WTC11 (cell line): ENCODE results near the gene SLC25A39. TPM values are rescaled to one million over a fixed set of nuclear protein-coding genes. Genes with fewer than 3 reads are reported as not detected.
A peak's percentile ranks its signal among the peaks of the same experiment; 100 is the strongest.

Source experiments
- AR ChIP-seq: fragments of 250-450 bp; sonication (Bioruptor Pico); IDR thresholded peaks from 2 replicates; pipeline ENCODE4 v1.9.0; 2021; ENCODE audit warnings: mild to moderate bottlenecking
- CBFB ChIP-seq: sonication (generic); formaldehyde crosslinking; IDR thresholded peaks from 2 replicates; pipeline ENCODE4 v1.8.1; 2022; ENCODE audit warnings: mild to moderate bottlenecking, low read depth, missing genetic modification reagents
- CREM ChIP-seq: sonication (generic); formaldehyde crosslinking; IDR thresholded peaks from 2 replicates; pipeline ENCODE4 v1.8.1; 2022; ENCODE audit warnings: mild to moderate bottlenecking, missing genetic modification reagents, moderate library complexity
- ELF4 ChIP-seq: sonication (generic); formaldehyde crosslinking; IDR thresholded peaks from 2 replicates; pipeline ENCODE4 v1.8.1; 2022; ENCODE audit warnings: low read depth, mild to moderate bottlenecking, moderate library complexity, missing genetic modification reagents
- ERG ChIP-seq: fragments of 250-450 bp; sonication (Bioruptor Pico); IDR thresholded peaks from 2 replicates; pipeline ENCODE4 v1.8.0; 2021; ENCODE audit warnings: mild to moderate bottlenecking
- FOXK1 ChIP-seq: sonication (generic); formaldehyde crosslinking; IDR thresholded peaks from 2 replicates; pipeline ENCODE4 v1.8.0; 2022; ENCODE audit warnings: mild to moderate bottlenecking, moderate library complexity, missing genetic modification reagents
- GABPB1 ChIP-seq: sonication (generic); formaldehyde crosslinking; IDR thresholded peaks from 2 replicates; pipeline ENCODE4 v1.8.1; 2023; ENCODE audit warnings: mild to moderate bottlenecking, missing genetic modification reagents
- GTF2I ChIP-seq: fragments of 250-450 bp; sonication (Bioruptor Pico); conservative IDR thresholded peaks from 2 replicates; pipeline ENCODE4 v1.4.0; 2021; ENCODE audit warnings: mild to moderate bottlenecking
- HMGA2 ChIP-seq: fragments of 250-450 bp; sonication (Bioruptor Pico); IDR thresholded peaks from 2 replicates; pipeline ENCODE4 v1.4.0; 2021; ENCODE audit warnings: mild to moderate bottlenecking, moderate library complexity
- HMGXB4 ChIP-seq: sonication (generic); formaldehyde crosslinking; IDR thresholded peaks from 2 replicates; pipeline ENCODE4 v1.8.1; 2023; ENCODE audit warnings: mild to moderate bottlenecking, moderate library complexity, missing genetic modification reagents
- KAT7 ChIP-seq: sonication (generic); formaldehyde crosslinking; IDR thresholded peaks from 2 replicates; pipeline ENCODE4 v1.8.1; 2023; ENCODE audit warnings: missing genetic modification reagents, mild to moderate bottlenecking, borderline replicate concordance
- MAX ChIP-seq: sonication (generic); formaldehyde crosslinking; IDR thresholded peaks from 2 replicates; pipeline ENCODE4 v1.8.0; 2022; ENCODE audit warnings: mild to moderate bottlenecking, missing genetic modification reagents
- MLX ChIP-seq: sonication (generic); formaldehyde crosslinking; IDR thresholded peaks from 2 replicates; pipeline ENCODE4 v1.8.1; 2023; ENCODE audit warnings: mild to moderate bottlenecking, missing genetic modification reagents, moderate library complexity
- MYBL2 ChIP-seq: sonication (generic); formaldehyde crosslinking; IDR thresholded peaks from 2 replicates; pipeline ENCODE4 v1.8.1; 2023; ENCODE audit warnings: mild to moderate bottlenecking, moderate library complexity, missing genetic modification reagents
- NFYB ChIP-seq: sonication (generic); formaldehyde crosslinking; conservative IDR thresholded peaks from 2 replicates; pipeline ENCODE4 v1.8.0; 2022; ENCODE audit warnings: low read depth, missing genetic modification reagents
- PREB ChIP-seq: sonication (generic); formaldehyde crosslinking; IDR thresholded peaks from 2 replicates; pipeline ENCODE4 v1.8.1; 2022; ENCODE audit warnings: mild to moderate bottlenecking, missing genetic modification reagents, moderate library complexity, borderline replicate concordance
- PRRX2 ChIP-seq: fragments of 250-450 bp; sonication (Bioruptor Pico); IDR thresholded peaks from 2 replicates; pipeline ENCODE4 v1.8.0; 2021; ENCODE audit warnings: mild to moderate bottlenecking
- SMAD4 ChIP-seq: sonication (generic); formaldehyde crosslinking; IDR thresholded peaks from 2 replicates; pipeline ENCODE4 v1.8.0; 2022; ENCODE audit warnings: mild to moderate bottlenecking, missing genetic modification reagents
- STAT6 ChIP-seq: sonication (generic); formaldehyde crosslinking; conservative IDR thresholded peaks from 2 replicates; pipeline ENCODE4 v1.8.1; 2023; ENCODE audit warnings: mild to moderate bottlenecking, low read depth, missing genetic modification reagents, moderate library complexity
- TEAD4 ChIP-seq: sonication (generic); formaldehyde crosslinking; IDR thresholded peaks from 2 replicates; pipeline ENCODE4 v1.8.0; 2022; ENCODE audit warnings: mild to moderate bottlenecking, missing genetic modification reagents
- ZNF121 ChIP-seq: sonication (generic); formaldehyde crosslinking; IDR thresholded peaks from 2 replicates; pipeline ENCODE4 v1.8.0; 2023; ENCODE audit warnings: missing genetic modification reagents
- ZNF138 ChIP-seq: sonication (generic); formaldehyde crosslinking; conservative IDR thresholded peaks from 2 replicates; pipeline ENCODE4 v1.8.1; 2022; ENCODE audit warnings: mild to moderate bottlenecking, moderate library complexity, missing genetic modification reagents
- ZNF219 ChIP-seq: sonication (generic); formaldehyde crosslinking; IDR thresholded peaks from 2 replicates; pipeline ENCODE4 v1.8.0; 2023; ENCODE audit warnings: missing genetic modification reagents, mild to moderate bottlenecking, borderline replicate concordance
- ZNF263 ChIP-seq: sonication (generic); formaldehyde crosslinking; IDR thresholded peaks from 2 replicates; pipeline ENCODE4 v1.8.1; 2022; ENCODE audit warnings: low read depth, mild to moderate bottlenecking, moderate library complexity, missing genetic modification reagents
- ZNF317 ChIP-seq: sonication (generic); formaldehyde crosslinking; IDR thresholded peaks from 2 replicates; pipeline ENCODE4 v1.8.1; 2023; ENCODE audit warnings: low read depth, mild to moderate bottlenecking, moderate library complexity, missing genetic modification reagents, borderline replicate concordance
- ZNF396 ChIP-seq: fragments of 250-450 bp; sonication (Bioruptor Pico); IDR thresholded peaks from 2 replicates; pipeline ENCODE4 v1.8.0; 2021; ENCODE audit warnings: mild to moderate bottlenecking, moderate library complexity, borderline replicate concordance
- ZNF423 ChIP-seq: fragments of 250-450 bp; sonication (Bioruptor Pico); IDR thresholded peaks from 2 replicates; pipeline ENCODE4 v2.1.2; 2022; ENCODE audit warnings: mild to moderate bottlenecking, moderate library complexity
- ZNF425 ChIP-seq: fragments of 250-450 bp; sonication (Bioruptor Pico); conservative IDR thresholded peaks from 2 replicates; pipeline ENCODE4 v1.9.0; 2021; ENCODE audit warnings: mild to moderate bottlenecking
- total RNA-seq: library from RNA; stranded (reverse); gene quantifications from 3 replicates; pipeline ENCODE4 v1.2.3, GENCODE V29; 2021

The SLC25A39 gene
- total RNA-seq, 1 experiment from 2014 or later: 271 TPM

GRCh38 chr17:44308320-44308818 is 16.3 kb downstream of the SLC25A39 start, which contains the start of gene RUNDC3A (continued):
- no peak for TF ChIP-seq MLX (CRISPR knock-in tag)
- no peak for TF ChIP-seq MYBL2 (CRISPR knock-in tag)
- 0 out of 2 replicates have a peak, but pooled peaks have one; percentile 21 for TF ChIP-seq PREB (CRISPR knock-in tag)
- TF ChIP-seq CBFB (CRISPR knock-in tag): no peak
- no peak for TF ChIP-seq ZNF138 (CRISPR knock-in tag)
- TF ChIP-seq ZNF219 (CRISPR knock-in tag): no peak; the same call in 1 of the 2 replicates
- no peak for TF ChIP-seq ZNF425 (CRISPR knock-in tag)
- TF ChIP-seq STAT6 (CRISPR knock-in tag): no peak
- TF ChIP-seq FOXK1 (CRISPR knock-in tag): peak; percentile 65
- TF ChIP-seq NFYB: peak; percentile 73
- TF ChIP-seq TEAD4: no peak
- TF ChIP-seq SMAD4 (CRISPR knock-in tag): no peak
- TF ChIP-seq HMGXB4 (CRISPR knock-in tag): peak; percentile 23; the same call in 1 of the 2 replicates
- TF ChIP-seq PRRX2: no peak
- TF ChIP-seq GTF2I: no peak
- no peak for TF ChIP-seq ZNF121
- peak; percentile 57; the same call in 1 of the 2 replicates for TF ChIP-seq GABPB1
- no peak for TF ChIP-seq ZNF423 (CRISPR knock-in tag)
- peak; percentile 62; the same call in 1 of the 2 replicates for TF ChIP-seq ZNF263 (CRISPR knock-in tag)
- no peak for TF ChIP-seq ERG (CRISPR knock-in tag)
- TF ChIP-seq CREM (CRISPR knock-in tag): peak; percentile 59; the same call in 1 of the 2 replicates
- TF ChIP-seq MAX: 0 out of 2 replicates have a peak, but pooled peaks have one; percentile 30
- no peak for TF ChIP-seq ZNF317
- no peak for TF ChIP-seq HMGA2 (CRISPR knock-in tag)
- no peak for TF ChIP-seq ELF4 (CRISPR knock-in tag)
- TF ChIP-seq AR (CRISPR knock-in tag): no peak
- no peak for TF ChIP-seq ZNF396 (CRISPR knock-in tag)
- no peak for TF ChIP-seq KAT7 (CRISPR knock-in tag)
